A673 (cell line): ENCODE data around the gene PICALM.

Experiments used
- EZH2 ChIP-seq: fragments of 200-600 bp; sonication (generic); IDR thresholded peaks from 2 replicates; pipeline ENCODE4 v1.6.1; 2017; ENCODE audit warnings: borderline replicate concordance, low read depth, mild to moderate bottlenecking, mixed read lengths, antibody characterized with exemption, low read length; ENCODE audit not compliant: poor library complexity, severe bottlenecking
- TF ChIP-seq, protein P1 (sequence below): fragments of 300-800, 200-600 bp; sonication (generic); conservative IDR thresholded peaks from 2 replicates; pipeline ENCODE4 v1.5.1; 2017; ENCODE audit warnings: low read depth, mild to moderate bottlenecking, antibody characterized with exemption, low read length, moderate library complexity, mixed read lengths

DNA sequence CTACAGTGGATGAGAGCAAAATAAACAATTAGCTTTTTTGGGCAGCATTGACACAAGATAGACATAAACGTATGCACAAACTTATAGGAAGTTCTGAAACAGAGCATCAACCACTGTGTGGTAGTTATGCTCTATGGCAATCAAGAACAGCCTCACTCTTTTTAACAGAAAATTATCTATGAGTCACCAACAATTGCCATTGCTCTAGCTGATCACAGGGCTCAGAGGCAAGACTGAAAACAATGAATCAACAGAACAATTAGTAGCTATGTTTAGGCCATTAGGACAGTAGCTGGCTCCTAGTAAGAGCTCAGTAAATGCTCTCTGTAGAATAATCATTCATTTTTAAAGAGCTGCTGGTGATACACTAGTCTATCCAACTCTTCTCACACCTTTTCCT, 34.9 kb upstream of the PICALM start:
- TF ChIP-seq, protein P1, sequence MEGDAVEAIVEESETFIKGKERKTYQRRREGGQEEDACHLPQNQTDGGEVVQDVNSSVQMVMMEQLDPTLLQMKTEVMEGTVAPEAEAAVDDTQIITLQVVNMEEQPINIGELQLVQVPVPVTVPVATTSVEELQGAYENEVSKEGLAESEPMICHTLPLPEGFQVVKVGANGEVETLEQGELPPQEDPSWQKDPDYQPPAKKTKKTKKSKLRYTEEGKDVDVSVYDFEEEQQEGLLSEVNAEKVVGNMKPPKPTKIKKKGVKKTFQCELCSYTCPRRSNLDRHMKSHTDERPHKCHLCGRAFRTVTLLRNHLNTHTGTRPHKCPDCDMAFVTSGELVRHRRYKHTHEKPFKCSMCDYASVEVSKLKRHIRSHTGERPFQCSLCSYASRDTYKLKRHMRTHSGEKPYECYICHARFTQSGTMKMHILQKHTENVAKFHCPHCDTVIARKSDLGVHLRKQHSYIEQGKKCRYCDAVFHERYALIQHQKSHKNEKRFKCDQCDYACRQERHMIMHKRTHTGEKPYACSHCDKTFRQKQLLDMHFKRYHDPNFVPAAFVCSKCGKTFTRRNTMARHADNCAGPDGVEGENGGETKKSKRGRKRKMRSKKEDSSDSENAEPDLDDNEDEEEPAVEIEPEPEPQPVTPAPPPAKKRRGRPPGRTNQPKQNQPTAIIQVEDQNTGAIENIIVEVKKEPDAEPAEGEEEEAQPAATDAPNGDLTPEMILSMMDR, result no peak
- TF ChIP-seq EZH2, result no peak
